ENCODE results near the gene CTR9. TPM values are rescaled to one million over a fixed set of nuclear protein-coding genes. Genes with fewer than 3 reads are reported as not detected.

CTR9 gene
- total RNA-seq, 1 donor from 2014 or later = 25.0 TPM

- no peak for DNase-seq (ENCODE audit: low read depth)
- TF ChIP-seq CTCF (conservative IDR thresholded peaks at IDR 0.05; ENCODE audit: low read depth, low read length) = no peak
- no peak overlapping the region for H3K4me3 ChIP-seq (ENCODE audit: low read depth, low read length)
These were observed 23.7 kb upstream of the CTR9 start for GRCh38 chr11:10727146-10727851.

- no peak for TF ChIP-seq CTCF (conservative IDR thresholded peaks at IDR 0.05; ENCODE audit: low read depth, low read length)
- H3K4me3 ChIP-seq (ENCODE audit: low read depth, low read length) = no peak overlapping the region
- DNase-seq (ENCODE audit: low read depth) = no peak
These were observed 22.9 kb upstream of the CTR9 start for GRCh38 chr11:10728154-10728553.

GRCh38 chr11:10728789-10729472, 22.1 kb upstream of the CTR9 start:
- DNase-seq (ENCODE audit: low read depth) = no peak
- TF ChIP-seq CTCF (conservative IDR thresholded peaks at IDR 0.05; ENCODE audit: low read depth, low read length) = no peak
- no peak overlapping the region for H3K4me3 ChIP-seq (ENCODE audit: low read depth, low read length)

- no peak for DNase-seq (ENCODE audit: low read depth)
- no peak overlapping the region for H3K4me3 ChIP-seq (ENCODE audit: low read depth, low read length)
- TF ChIP-seq CTCF (conservative IDR thresholded peaks at IDR 0.05; ENCODE audit: low read depth, low read length) = no peak
These were observed 20.9 kb upstream of the CTR9 start for GRCh38 chr11:10730151-10730550.

GRCh38 chr11:10731064-10731680, 19.9 kb upstream of the CTR9 start:
- TF ChIP-seq CTCF (conservative IDR thresholded peaks at IDR 0.05; ENCODE audit: low read depth, low read length) = no peak
- no peak overlapping the region for H3K4me3 ChIP-seq (ENCODE audit: low read depth, low read length)
- DNase-seq (ENCODE audit: low read depth) = no peak

GRCh38 chr11:10735481-10736475, 15.3 kb upstream of the CTR9 start:
- peak overlapping the region; percentile 36 for H3K4me3 ChIP-seq (ENCODE audit: low read depth, low read length)
- TF ChIP-seq CTCF (conservative IDR thresholded peaks at IDR 0.05; ENCODE audit: low read depth, low read length) = peak; percentile 98
- peak; percentile 61 for DNase-seq (ENCODE audit: low read depth)

Measured in epithelial cell of proximal tubule (primary cell).